Activated T-cell treated with anti-CD3 and anti-CD28 coated beads, Interleukin-2, amount 50 U/mL, for 4 hours (primary cell): ENCODE results near the gene KRT9. TPM values are rescaled to one million over a fixed set of nuclear protein-coding genes. Genes with fewer than 3 reads are reported as not detected.
"Not testable (repeated sequence)": the region's sequence is repeated elsewhere in the genome, so short reads cannot be mapped to it uniquely, and the experiment has no call there.

ENCODE experiments used
- ATAC-seq, 2 donors: fragments of 200-7000 bp; cut with Tn5 transposase; one replicate each; pipeline ENCODE4 v1.10.0; 2021
- DNase-seq: peaks from one replicate; pipeline ENCODE4 v3.0.0-alpha.2; 2020
- H3K27me3 Mint-ChIP-seq: one replicate; pipeline ENCODE4 v1.8.0; 2021; ENCODE audit warnings: low read depth, mixed read lengths
- H3K36me3 Mint-ChIP-seq: one replicate; pipeline ENCODE4 v1.8.0; 2022; ENCODE audit warnings: mixed read lengths; ENCODE audit not compliant: insufficient read depth
- H3K4me1 Mint-ChIP-seq: one replicate; pipeline ENCODE4 v1.8.0; 2021; ENCODE audit warnings: low read depth, mixed read lengths
- H3K4me3 Mint-ChIP-seq: one replicate; pipeline ENCODE4 v1.8.0; 2021; ENCODE audit warnings: mild to moderate bottlenecking, moderate library complexity, mixed read lengths
- H3K9me3 Mint-ChIP-seq: one replicate; pipeline ENCODE4 v1.8.0; 2021; ENCODE audit warnings: mixed read lengths
- total RNA-seq, 3 donors: library from RNA; stranded (reverse); gene quantifications; one replicate each; pipeline ENCODE4 v1.2.1, GENCODE V29; 2021

KRT9 gene
- total RNA-seq, 3 donors from 2014 or later, result not detected

- ATAC-seq, result no peak
- Mint-ChIP-seq H3K4me1 (no peaks in the 10 kb centered on the region), H3K27me3 (peaks cover 25% of the 10 kb centered on the region), H3K4me3 (no peak overlapping the region), H3K36me3 (no peaks in the 10 kb centered on the region), H3K9me3 (no peaks in the 10 kb centered on the region)
- no peak for DNase-seq
Observed at GRCh38 chr17:41588126-41588810, 16.4 kb upstream of the KRT9 start.

DNA sequence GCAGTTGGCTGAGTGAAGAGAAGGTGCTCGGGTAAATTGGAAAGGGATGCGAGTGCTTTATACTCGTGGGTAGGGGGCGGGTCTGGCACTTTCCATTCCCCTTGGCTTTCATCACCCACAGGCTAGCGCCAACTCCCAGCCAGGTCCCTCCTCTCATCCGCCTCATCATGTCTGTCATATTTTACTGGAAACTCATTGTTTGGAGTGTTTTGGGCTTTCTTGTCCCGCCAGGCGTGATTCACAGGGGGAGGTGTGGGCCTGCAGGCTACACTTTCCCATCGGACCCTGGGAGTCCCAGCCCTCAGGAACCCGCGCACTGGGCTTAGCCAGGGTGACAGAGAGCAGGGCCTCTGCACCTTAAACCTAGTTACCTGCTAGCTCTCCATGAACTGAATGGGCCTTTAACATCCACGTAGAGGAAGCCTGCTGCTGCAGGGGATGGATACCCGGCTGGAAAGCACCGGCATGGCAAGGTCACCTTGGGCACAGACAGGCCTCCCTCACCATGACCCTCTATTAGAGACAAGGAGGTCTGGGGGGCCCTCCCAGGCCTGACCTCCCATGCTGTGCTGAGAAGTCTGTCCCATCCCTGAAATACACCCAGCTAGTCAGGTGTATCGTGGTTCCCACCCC lies 15.1 kb upstream of the KRT9 start, which contains the start of gene KRT14:
Gene KRT14, minus strand, starts transcription at position 33 of the 633 bp plus-strand sequence. CDS start 61 bp downstream, outside the sequence.
- no peaks in the 10 kb centered on the region for H3K36me3 Mint-ChIP-seq
- no peaks in the 10 kb centered on the region for H3K4me1 Mint-ChIP-seq
- no peak for DNase-seq
- no peak within 1 kb of the TSS for H3K4me3 Mint-ChIP-seq
- ATAC-seq, result no peak
- no peaks in the 10 kb centered on the region for H3K9me3 Mint-ChIP-seq
- peaks cover 28% of the 10 kb centered on the region for H3K27me3 Mint-ChIP-seq

GRCh38 chr17:41585301-41586056 lies 13.6 kb upstream of the KRT9 start:
- no peaks in the 10 kb centered on the region for H3K4me1 Mint-ChIP-seq

GRCh38 chr17:41584331-41584927 lies 12.6 kb upstream of the KRT9 start:
- not testable (repeated sequence) for H3K4me1 Mint-ChIP-seq, DNase-seq, H3K4me3 Mint-ChIP-seq, H3K9me3 Mint-ChIP-seq, ATAC-seq, H3K36me3 Mint-ChIP-seq
- H3K27me3 Mint-ChIP-seq, result peaks cover 34% of the 10 kb centered on the region

More at GRCh38 chr17:41585301-41586056, 13.6 kb upstream of the KRT9 start:
- no peak for ATAC-seq
- Mint-ChIP-seq H3K27me3 (peaks cover 27% of the 10 kb centered on the region), H3K36me3 (no peaks in the 10 kb centered on the region), H3K4me3 (no peak overlapping the region), H3K9me3 (no peaks in the 10 kb centered on the region)
- no peak for DNase-seq

DNA sequence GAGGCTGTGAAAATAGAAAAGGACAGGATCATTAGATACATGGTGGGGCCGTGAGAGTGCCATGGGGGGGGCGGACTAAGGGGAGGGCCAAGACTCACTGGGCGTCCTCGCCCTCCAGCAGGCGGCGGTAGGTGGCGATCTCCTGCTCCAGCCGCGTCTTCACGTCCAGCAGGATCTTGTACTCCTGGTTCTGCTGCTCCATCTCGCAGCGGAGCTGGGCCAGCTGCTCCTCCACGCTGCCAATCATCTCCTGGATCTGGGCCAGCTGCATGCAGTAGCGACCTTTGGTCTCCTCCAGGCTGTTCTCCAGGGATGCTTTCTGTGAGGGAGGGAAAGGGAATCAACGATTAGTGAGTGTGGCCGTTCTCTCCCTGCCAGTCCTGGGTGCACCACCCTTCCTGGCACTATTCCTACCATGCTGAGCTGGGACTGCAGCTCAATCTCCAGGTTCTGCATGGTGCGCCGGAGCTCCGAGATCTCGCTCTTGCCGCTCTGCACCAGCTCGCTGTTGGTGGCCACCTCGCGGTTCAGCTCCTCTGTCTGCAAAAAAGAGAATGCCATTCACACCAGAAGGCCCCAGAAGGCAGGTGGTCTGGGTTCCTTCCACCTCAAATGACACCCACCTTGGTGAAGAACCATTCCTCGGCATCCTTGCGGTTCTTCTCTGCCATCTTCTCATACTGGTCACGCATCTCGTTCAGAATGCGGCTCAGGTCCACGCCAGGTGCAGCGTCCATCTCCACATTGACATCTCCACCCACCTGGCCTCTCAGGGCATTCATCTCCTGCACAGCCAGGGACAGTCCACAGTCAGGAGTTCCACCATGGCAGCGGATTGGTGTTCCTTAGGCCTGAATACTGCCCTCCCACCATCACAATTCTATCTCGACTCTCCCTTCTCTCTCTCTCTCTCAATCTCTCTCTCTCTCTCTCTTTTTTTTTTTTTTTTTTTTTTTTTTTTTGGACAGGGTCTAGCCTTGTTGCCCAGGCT lies 11.6 kb upstream of the KRT9 start:
- Mint-ChIP-seq H3K4me3 (no peak overlapping the region), H3K36me3 (no peaks in the 10 kb centered on the region), H3K27me3 (peaks cover 37% of the 10 kb centered on the region), H3K9me3 (no peaks in the 10 kb centered on the region), H3K4me1 (no peaks in the 10 kb centered on the region)
- ATAC-seq (no peak), DNase-seq (no peak)

DNA sequence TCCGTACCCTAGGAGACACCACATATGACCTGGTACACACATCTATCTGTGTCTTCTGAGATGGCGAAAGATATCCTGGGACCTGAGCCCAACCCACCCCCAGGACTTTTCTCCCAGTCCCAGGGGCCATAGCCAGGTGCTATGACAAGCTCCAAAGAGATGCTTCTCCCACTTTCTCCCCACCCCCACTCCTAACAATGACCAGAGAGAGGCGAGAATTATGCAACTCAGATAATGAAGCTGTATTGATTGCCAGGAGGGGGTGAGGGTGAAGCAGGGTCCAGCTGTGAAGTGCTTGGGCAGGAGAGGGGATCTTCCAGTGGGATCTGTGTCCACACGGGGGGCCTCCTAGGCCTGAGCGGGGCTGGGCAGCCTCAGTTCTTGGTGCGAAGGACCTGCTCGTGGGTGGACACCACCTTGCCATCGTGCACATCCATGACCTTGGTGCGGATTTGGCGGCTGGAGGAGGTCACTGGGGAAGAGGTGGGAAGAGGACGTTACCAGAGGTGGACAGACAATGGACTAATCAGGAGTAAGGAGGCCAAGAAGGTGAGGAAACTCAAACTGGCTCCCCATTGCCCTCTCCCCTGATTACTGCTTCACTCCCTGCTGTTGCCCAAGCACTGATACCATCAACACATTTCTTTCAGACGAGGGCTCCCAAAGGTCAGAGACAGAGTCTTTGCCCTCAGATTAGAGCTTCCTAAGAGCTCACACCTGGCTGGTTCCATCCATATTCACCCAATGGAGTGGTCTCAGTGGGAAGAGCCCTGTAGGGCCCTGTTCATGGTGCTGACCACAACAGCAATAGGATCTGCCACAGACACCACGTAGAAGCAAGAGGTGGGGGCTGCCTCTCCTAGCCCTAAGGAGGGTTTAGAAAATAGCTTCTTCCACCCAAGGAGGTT lies 10.5 kb upstream of the KRT9 start:
- not testable (repeated sequence) for H3K36me3 Mint-ChIP-seq, ATAC-seq, DNase-seq, H3K4me1 Mint-ChIP-seq, H3K4me3 Mint-ChIP-seq, H3K9me3 Mint-ChIP-seq
- H3K27me3 Mint-ChIP-seq, result peaks cover 44% of the 10 kb centered on the region

GRCh38 chr17:41581366-41582060 lies 9.7 kb upstream of the KRT9 start:
- Mint-ChIP-seq H3K9me3 (no peaks in the 10 kb centered on the region), H3K36me3 (no peaks in the 10 kb centered on the region), H3K4me3 (no peak overlapping the region), H3K27me3 (peaks cover 50% of the 10 kb centered on the region), H3K4me1 (no peaks in the 10 kb centered on the region)
- DNase-seq (no peak), ATAC-seq (no peak)

DNA sequence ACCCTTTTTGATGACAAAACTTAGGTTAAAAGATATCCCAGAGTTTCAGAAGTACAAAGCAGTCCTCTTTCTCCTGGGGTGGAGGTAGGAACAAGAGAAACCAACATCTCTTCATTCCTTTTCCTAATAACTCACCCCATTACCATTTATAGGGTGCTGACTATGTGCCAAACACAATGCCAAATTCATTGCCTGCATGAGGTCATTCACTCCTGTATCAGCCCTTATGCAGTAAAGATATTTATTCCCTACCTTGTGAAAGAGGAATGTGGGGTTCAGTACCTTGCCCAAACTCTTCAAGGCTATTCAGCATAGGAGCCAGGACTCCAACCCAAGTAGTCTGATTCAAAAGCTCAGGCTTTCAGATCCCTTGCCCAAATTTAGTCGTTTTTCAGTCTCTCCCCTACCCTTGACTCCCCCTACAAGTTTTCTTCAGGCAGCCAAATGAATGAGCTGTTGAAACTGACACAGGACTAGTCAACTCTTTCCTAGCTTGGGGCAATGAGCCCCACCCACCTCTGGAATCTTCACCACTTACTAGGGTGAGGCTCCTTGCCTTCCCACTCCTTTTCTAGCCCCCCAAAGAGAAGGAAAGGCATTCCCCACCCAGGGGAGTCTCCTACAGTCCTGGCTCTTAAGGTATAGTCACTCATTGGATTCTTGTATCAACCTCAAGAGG lies 9.0 kb upstream of the KRT9 start:
- no peaks in the 10 kb centered on the region for H3K4me1 Mint-ChIP-seq
- DNase-seq (no peak), ATAC-seq (no peak)
- no peak overlapping the region for H3K4me3 Mint-ChIP-seq
- no peaks in the 10 kb centered on the region for H3K36me3 Mint-ChIP-seq
- peaks cover 52% of the 10 kb centered on the region for H3K27me3 Mint-ChIP-seq
- no peaks in the 10 kb centered on the region for H3K9me3 Mint-ChIP-seq

- ATAC-seq (no peak), DNase-seq (no peak)
- Mint-ChIP-seq H3K27me3 (peaks cover 54% of the 10 kb centered on the region), H3K36me3 (no peaks in the 10 kb centered on the region), H3K4me3 (no peak overlapping the region), H3K4me1 (no peaks in the 10 kb centered on the region), H3K9me3 (no peaks in the 10 kb centered on the region)
Observed at GRCh38 chr17:41580244-41580575, 8.4 kb upstream of the KRT9 start.

DNA sequence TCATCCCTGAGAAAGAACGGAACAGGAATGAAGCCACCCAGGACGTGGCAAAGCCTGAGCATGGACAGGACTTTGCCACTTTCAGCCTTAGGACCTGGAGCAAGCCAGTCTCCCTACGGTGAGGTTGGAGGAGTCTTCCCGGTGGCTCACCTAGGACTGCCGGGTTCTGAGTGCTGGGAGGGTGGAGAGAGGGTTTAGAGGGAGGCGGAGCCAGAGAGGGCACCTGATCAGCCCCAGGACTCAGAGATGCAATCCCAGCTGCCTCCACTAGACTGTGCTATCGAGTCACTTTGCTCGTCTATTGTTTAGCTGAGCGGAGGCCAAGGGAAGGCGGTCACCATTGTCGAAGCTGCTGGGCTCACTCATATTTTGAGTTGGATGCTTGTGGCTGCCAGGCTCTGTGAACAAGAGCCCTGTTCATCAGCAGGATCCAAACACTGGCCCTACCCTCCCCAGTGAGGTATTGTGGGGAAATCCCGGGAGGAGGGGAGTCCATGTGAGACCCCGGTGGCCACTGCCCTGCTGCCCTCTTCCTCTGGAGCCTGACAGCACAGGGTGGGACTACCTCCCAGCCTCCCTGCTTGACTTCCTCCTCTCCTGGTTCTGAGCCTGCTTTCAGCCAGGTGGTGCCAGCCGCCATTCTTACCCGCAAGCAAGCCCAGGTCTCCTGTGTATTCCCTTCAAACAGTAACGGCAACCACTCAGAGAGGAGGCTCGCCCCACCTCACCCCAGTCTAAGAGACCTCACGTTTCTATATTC lies 7.8 kb upstream of the KRT9 start:
- H3K4me3 Mint-ChIP-seq, result no peak overlapping the region
- ATAC-seq (peak; percentile 82 to 86), DNase-seq (peak; percentile 38)
- H3K4me1 Mint-ChIP-seq, result no peaks in the 10 kb centered on the region
- no peaks in the 10 kb centered on the region for H3K9me3 Mint-ChIP-seq
- H3K27me3 Mint-ChIP-seq, result peaks cover 58% of the 10 kb centered on the region
- H3K36me3 Mint-ChIP-seq, result no peaks in the 10 kb centered on the region

GRCh38 chr17:41578971-41579370 lies 7.1 kb upstream of the KRT9 start:
- Mint-ChIP-seq H3K27me3 (peaks cover 58% of the 10 kb centered on the region), H3K4me3 (no peak overlapping the region), H3K9me3 (no peaks in the 10 kb centered on the region), H3K36me3 (no peaks in the 10 kb centered on the region), H3K4me1 (no peaks in the 10 kb centered on the region)
- no peak for DNase-seq
- ATAC-seq, result no peak
